Cerebellar cortex (tissue), 1 donor: ENCODE data around the gene CD164L2.

Experiments used
- DNase-seq: peaks from one replicate; pipeline ENCODE4 v3.0.0-alpha.2; 2015; ENCODE audit warnings: low spot score

The CD164L2 gene

DNA sequence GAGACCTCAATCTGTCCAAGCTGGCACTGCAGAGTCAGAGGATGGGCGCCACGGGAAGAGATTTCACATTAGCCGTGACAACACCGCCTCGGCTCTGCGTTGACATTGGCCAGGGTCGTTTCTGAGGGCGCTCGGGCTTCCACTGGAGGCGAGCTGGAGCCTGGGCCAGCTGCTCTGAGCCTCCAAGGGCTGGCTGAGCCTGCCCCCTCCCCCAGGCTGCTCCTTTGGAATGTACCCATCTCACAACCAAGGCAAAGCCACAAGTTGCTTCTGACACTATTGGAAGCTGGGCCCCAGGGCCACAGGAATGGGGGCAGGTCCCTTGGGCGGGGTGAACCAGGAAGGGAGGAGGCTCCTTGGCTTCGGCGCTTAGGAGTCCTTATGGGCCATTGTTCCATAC lies 21.9 kb upstream of the CD164L2 start:
- DNase-seq: no peak

DNA sequence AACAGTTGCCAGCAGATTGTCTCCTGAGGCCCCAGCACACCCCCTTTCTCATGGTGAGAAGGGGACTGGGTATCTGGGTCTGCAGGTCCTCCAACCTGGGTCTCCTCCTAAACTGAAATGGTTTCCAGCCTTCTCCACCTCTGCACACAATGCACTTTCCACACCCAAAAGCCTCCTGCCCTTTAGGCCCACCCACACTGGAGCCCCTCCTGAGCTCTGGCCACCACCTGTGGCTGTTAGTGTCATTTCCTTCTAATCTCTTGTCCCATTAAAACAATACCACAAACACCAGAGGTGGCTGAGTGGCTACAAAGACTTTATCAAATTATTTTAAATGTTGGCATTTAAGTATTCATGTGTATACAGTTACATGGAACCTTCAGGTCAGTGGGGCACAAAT lies 20.8 kb upstream of the CD164L2 start:
- DNase-seq: no peak

DNA sequence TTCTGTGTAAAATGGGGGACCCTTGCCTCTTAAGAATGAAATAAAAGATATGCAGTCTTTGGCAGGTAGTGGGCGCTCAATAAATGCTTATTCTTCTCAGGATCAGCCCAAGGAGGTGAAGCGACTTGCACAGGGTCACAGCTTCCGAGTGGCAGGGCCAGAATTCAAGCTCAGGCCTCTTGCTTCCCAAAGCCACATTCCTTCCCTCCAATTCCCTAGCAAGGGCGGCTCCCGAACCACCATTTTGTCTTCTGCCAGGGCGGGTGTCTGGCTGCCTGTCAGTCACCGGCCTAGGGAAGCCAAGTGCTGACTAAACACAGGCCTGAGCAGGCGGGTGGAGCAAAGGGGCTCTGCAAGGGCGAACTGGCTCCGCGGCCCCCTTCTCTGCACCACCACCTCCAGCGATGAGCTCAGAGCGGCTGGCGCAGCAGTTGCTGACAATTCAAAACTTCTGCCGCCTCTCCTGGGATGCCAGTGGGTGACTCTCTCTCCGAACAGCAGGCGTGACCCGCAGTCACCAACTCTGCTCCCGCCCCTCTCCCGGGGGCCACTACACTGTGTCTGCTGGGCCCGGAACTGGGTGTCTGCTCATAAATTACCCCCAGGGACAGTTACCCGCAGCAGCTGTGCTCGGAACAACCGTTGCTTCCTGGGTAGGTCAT lies 20.1 kb upstream of the CD164L2 start:
- peak; percentile 33 for DNase-seq

DNA sequence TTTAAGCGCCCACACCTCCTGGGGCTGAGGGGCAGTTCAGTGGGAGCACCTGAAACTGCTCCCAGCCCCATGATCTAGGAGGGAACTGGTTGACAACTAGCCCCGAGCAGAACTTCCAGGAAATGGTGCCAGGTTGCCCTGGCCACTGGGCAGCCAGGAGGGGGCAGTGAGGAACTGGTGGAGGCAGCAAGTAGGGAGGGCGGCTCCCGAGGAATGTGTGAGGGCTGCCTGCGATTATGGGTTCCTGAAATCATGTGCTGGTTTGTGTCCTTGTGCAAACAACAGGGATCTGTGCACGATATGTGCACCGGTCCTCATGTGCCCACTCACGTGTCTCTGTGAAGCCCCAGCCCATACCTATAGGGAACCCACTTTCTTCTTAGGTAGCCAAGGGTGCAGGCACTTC lies 19.2 kb upstream of the CD164L2 start:
- DNase-seq: peak; percentile 52

DNA sequence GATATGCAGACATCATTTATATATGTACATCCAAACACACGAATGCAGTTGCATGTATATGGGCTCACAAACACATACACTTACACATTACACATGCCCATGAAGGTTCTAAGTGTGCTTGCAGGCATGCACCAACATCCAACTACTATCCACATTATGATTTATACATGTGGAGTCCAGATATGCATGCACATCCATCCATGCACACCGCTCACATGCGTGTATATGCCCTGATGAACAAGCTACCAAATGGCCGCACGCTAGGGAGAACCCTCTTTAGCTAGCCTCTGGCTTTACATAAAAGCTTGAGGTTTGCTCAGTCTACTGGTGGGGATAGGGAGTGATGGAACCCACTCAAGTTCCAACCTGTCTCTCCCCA lies 17.8 kb upstream of the CD164L2 start:
- no peak for DNase-seq

DNA sequence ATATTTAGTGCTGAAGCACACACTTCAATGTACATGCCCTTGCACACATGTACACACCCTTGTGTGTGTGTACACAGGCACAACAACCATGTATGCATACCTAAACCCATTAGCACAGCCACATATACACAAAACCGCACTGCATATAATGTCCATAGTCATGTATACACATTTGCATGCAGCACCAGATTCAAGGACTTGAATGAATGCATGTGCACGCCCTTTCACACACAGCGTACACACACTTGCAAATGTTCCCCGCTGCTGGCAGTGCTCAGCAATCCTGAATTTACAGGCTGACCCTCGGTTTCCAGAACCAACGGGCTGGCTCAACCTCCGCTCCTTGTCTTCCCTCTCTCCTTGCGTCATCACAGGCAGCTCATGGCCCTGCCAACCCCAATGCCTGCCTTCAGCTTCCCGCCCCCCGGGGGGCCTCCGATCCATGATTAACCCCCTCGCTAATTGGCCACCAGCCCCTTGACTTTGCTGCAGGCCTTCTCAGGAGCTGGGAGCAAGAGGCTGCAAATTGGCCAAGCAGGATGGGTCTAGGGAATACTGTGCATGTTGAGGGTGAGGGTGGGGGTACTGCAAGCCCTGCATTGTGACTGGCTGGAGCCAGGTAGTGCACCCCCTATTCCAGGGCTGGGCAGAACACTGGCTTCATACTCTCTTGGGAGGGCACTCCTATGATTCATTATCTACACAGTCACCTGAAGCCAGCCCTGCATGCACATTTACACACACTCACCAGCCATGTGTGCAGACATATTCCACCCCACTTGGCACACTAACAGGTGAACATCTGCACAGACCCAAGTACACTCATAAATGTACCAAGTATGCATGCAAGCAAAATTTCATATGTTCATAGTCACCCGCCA lies 17.2 kb upstream of the CD164L2 start:
- DNase-seq: no peak

DNA sequence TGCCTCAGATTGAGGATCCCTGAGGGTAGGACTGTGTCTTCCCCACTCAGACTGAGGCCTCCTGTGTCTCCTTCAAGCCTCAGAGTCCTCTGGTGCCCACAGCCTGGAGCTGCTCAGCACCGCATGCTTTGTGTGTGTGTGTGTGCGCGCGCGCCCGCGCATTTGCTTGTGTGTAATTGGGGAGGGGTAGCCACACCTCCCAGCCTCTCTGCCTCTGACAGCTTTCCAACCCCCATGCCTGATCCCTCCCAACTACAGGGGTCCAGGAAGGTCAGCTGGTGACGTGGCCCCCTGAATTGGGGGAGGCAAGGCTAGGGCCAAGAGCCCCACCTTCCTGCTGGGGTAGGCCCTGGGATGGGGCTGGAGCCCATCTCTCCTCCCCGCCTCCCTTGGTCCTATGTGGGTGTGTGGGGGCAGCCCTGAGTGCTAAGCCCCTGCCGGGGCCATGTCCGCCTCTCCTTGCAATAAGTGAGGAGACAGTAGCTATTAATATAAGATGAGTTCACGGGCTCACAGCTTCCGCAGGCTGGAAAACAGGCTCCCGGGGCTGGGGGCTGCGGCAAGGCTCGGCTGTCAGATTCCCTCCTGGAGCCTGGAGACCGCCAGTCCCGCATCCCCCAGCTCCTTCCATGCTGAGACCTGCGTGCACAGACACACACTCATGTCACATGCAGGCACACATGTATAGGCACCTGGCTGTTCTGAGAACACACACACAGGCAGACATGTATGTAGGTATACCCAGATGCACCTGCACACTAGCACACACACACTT lies 16.3 kb upstream of the CD164L2 start:
- DNase-seq: no peak

DNA sequence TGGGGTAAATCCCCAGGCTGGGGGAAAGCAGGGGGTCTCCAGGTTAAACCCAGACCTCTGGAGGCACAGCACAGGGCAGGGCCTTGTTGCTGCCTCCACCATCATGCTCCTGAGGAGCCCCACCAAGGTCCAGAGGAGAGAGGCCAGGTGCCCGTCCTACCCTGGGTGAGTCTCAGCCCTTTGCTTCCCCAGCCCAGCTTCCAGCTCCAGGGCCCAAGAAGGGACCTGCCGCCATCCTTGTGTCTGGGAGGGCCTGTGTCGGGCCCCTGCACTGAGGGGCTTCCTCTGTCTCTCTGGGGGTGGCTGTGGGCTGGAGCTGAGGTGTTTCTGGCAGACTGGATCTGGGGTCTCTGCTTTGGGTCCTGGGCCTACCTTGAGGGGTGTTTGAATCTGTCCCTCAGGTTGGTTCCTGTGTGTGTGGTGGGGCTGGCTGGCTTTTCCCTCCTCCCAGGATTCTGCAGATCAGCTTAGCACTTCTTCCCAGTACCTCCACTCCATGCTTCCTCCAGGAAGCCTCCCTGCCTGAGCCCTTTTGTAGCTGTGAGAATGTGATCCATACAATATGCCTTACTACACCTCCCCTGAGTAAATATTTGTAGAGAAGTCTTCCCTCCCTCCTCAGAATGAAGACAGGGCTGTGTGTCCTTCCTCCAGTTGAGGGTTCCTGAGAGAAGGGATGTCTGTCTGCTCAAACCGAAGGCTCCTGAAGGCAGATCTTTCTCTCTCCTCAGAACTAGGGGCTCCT lies 15.4 kb upstream of the CD164L2 start:
- no peak for DNase-seq

DNA sequence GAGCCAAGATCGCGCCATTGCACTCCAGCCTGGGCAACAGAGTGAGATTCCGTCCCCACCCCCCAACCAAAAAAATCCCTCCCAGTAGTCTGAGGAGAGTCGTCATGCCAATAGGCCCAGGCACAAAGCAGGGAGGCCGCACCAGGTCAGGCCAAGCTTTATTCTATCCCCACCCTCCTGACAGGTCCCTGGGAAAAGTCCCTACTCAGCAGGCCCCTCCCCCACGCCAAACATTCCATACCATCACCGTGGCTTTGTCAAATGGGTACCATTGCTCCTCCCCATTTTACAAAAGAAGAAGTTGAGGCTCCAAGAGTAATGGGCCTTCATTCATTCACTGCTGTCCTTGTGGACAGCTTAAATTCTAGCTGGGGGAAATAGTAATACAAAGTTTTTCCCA lies 14.6 kb upstream of the CD164L2 start:
- no peak for DNase-seq

DNA sequence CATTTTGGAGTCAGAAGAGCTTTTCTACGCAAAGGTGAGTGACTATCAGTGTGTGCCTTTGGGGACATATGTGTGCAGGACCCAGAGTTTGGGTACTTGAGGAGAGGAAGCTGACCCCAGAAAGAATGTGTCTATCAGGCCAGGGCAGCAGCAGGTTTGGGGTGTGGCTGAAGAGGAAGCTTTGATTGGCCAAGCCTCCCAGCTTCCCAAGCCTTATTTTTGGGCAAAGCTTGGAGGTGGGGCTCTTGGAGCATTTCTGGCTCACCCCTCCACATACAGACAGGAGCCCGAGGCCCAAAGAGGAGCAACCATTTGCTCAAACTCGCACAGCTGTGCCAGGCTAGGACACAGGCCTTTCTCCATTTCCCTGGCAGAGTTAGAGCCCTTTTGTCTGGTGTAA lies 14.0 kb upstream of the CD164L2 start:
- DNase-seq: no peak

DNA sequence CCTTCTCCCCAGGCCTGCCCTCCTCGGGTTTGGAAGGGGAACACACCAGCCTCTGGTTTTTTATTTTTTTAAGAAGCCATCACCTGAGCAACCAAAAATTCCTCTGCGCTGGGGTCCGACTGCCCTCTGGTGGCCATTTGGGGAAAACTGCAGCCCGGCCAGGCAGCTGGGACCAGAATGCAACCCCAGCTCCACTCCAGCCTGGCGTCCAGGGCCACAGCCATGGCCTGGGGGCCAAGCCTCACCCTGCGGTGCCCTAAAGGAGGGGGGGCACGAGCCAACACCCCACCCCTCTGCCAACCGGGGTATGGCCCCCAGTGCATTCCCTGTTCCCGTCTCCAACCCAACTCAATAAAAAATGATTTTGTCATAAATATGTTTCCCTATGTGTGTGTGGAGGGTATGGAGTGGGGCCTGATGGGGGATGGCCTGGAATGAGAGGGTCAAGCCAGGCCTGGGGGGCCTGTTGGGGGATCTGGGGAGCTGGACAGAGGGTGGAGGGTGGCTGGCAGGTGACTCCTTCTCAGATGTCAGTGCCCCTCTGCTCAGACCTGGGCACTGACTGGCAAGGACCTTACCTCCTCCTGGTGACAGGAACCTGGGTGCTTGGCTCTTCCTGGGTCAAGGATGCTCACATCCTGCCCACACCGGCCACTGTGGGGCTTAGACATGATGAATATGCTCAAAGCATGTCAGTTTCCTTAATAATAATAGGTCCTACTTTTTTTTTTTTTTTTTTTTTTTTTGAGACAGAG lies 12.5 kb upstream of the CD164L2 start:
- peak; percentile 89 for DNase-seq

DNA sequence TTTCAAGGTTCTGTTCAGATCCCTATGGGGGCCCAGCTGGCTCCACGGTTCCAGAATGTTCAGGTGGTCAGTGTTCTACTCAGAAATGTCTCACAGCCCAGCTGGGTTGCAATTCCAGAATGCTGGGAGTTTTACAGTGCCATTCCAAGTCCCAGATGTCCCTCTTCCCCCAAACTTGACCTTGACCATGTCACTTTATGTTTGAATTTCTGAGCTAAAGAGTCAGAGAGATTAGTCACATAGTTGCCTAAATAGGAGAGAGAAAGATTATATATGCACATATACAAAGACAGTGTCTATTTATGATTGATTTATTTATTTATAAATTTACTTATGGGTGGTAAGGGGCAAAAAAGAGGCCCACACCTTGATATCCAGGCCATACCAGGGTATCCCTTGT lies 11.8 kb upstream of the CD164L2 start:
- DNase-seq: no peak

DNA sequence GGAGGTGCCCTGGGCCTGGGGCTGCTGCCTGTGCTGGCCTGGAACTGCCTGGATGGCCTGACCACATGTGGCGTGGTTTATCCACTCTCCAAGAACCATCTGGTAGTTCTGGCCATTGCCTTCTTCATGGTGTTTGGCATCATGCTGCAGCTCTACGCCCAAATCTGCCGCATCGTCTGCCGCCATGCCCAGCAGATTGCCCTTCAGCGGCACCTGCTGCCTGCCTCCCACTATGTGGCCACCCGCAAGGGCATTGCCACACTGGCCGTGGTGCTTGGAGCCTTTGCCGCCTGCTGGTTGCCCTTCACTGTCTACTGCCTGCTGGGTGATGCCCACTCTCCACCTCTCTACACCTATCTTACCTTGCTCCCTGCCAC lies 11.1 kb upstream of the CD164L2 start:
- DNase-seq: peak; percentile 53

DNA sequence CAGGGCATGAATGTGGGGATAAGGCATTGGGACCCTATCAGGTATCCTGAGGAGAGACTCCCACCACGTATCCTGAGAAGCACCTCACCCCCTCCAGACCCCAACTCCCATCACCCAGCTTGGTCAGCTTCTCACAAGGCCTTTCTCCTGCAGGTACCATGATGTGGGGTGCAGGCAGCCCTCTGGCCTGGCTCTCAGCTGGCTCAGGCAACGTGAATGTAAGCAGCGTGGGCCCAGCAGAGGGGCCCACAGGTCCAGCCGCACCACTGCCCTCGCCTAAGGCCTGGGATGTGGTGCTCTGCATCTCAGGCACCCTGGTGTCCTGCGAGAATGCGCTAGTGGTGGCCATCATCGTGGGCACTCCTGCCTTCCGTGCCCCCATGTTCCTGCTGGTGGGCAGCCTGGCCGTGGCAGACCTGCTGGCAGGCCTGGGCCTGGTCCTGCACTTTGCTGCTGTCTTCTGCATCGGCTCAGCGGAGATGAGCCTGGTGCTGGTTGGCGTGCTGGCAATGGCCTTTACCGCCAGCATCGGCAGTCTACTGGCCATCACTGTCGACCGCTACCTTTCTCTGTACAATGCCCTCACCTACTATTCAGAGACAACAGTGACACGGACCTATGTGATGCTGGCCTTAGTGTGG lies 10.6 kb upstream of the CD164L2 start:
- no peak for DNase-seq

DNA sequence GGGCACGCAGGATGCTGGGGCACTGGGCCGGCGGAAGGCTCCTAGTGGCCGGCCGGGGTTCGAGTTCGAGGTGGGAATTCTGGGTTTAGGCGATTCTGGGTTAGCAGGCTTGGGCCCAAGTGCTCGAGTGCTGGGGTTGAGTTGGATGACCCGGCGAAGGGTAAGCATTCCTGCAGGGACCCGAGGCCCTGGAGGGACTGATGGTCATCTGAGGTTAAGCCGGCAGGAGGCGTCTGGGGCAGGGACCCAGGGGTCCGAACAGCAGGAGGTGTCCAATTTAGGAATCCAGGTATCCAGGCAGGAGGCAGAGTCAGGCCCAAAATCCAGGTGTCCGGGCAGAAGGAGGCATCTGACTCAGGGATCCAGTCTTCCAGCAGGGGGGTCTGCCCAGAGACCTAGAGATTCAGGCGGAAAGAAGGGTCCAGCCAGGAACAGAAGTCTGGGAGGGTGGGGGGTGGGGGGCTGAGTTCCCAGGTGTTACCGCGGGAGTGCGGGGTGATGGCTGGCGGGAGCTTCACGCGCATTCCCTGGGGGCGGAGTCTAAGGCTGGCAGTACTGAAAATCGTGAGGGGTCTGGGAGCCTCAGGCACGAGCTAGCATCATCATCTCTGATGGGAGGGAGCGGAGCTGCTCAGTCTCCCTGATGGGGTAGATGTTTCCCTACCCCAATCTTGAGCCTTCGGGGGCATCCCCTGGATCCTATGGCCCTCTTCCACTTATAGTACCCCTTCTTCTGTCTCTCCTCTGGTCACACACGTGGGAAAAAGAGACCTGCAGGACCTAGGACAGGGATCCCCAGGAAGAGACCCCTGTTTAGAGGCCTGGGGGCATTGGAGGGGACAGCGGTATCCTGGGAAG lies 9.9 kb upstream of the CD164L2 start:
- peak; percentile 27 for DNase-seq

DNA sequence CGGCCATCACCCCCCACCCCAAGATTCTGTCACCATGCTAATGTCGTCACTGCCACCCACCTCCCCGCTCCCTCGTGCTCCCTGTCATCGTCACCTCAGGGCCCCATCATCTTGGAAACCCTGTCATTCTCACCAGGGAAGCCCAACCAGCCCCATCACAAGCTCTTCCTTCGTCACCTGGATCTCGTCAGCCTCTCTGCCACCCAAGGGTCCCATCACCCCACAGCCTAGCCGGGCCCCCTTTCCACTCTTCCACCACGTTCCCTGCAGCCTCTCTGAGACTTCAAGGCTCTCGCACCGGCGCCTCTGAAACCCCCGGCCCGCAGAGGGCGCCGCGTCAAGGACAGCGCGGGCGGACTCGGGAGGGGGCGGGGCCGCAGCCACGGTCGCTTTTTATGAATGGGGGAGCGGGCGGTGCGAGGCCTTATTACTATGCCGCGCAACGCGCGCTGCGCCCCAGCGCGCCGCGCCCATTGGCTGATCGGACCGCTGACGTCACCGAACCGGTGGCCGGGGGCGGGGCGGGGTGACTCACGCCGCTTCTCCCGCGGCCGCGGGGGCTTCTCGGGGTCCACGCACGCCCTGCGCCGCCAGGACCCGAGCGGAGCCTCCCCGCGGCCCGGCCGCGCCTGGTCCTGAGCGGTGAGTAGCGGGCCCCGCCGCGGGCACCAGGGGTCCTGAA lies 9.1 kb upstream of the CD164L2 start, which contains the start of gene GPR3:
Gene GPR3 (plus strand): TSS at position 527 of the 682 bp plus-strand sequence. CDS start 1,177 bp downstream, outside the sequence.
- peak; percentile 89 for DNase-seq

DNA sequence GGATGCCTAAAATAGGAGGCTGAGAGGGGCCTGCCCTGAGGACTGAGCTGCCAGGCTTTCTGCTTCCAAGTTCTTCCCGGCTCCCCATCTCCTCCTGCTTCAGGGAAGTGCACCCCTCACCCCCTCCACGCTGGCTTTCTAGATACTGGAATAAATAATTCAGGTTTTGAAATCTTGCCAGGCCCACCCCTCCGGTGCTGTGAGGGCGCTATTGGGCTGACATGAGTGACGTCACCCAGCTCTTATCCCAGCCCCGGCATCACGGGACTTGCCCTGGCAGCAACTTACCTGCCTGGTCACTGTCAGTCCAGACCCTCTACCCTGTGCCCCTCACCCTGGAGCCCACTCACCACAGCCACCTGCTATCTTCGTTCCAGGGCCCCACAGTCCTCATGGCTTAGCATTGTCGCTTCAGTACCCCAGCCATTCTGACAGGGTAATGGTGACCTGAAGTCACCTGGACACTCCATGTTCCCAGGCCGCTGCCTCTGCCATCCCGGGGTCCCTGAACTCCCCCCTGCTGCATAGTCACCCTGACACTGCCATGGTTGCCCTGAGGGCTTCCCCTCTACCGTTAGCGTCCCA lies 8.5 kb upstream of the CD164L2 start:
- DNase-seq: peak; percentile 82

DNA sequence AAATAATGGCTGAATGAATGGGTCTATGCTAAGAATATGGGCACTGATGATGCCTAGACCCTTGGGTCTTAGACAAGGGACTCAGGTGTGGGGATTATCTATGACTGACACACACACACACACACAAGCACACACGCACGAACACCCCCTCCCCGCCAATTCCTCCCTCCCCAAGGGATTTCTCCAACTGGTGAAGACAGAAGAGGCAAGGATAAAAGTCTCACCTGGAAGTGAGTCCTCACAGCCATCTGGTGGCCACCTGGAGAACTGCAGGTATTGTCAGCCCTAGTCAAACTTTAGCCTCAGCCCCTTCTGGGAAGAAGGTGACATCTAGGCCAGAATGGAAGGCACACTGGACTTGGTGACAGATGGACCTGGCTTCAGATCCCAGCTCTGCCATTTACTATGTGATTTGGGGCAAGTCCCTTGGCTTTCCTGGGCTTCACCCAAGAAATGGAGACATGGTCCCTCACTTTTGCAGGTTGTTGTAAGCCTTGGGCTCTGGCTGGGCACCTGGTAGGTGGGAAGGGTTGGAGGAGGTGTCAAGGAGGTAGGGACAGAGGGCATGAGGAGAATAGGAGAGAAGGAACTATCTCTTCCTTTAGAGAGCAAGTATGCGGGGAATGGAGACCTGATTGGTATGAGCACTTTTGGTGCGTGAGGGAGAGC lies 5.3 kb upstream of the CD164L2 start:
- DNase-seq: peak; percentile 90
